ENCODE measurements around the gene RNF17. TPM values are rescaled to one million over a fixed set of nuclear protein-coding genes. Genes with fewer than 3 reads are reported as not detected.

The RNF17 gene
- total RNA-seq, 4 donors from 2014 or later: 0.23 TPM; not detected in 3

GRCh38 chr13:24742977-24743376 is 21.0 kb upstream of the RNF17 start:
- no peak for ATAC-seq
- Histone ChIP-seq H3K27ac (no peak overlapping the region), H3K36me3 (no peaks in the 10 kb centered on the region), H3K4me1 (peaks cover 0 to 6% of the 10 kb centered on the region in 2 donors), H3K27me3 (peaks cover 1 to 17% (median 16%) of the 10 kb centered on the region in 3 donors), H3K9me3 (no peaks in the 10 kb centered on the region), H3K4me3 (no peak overlapping the region)
- intact Hi-C loops (cut with DNase I; ENCODE audit: low total_unique reads): no loop called here
- in situ Hi-C loops (cut with MboI; ENCODE audit: low sequenced_read_pairs in 4 of 4): no loop called here
- TF ChIP-seq CTCF (IDR thresholded peaks at IDR 0.05 in 4 of 5, conservative IDR thresholded peaks at IDR 0.05 in 1 of 5) (no peak), POLR2A (IDR thresholded peaks at IDR 0.05) (no peak)
- DNase-seq: no peak

GRCh38 chr13:24744247-24744646 is 19.7 kb upstream of the RNF17 start:
- Histone ChIP-seq H3K36me3 (no peaks in the 10 kb centered on the region), H3K4me3 (no peak overlapping the region), H3K9me3 (no peaks in the 10 kb centered on the region), H3K27me3 (peaks cover 9 to 20% (median 18%) of the 10 kb centered on the region in 3 donors), H3K4me1 (peaks cover 0 to 7% of the 10 kb centered on the region in 2 donors), H3K27ac (no peak overlapping the region)
- intact Hi-C loops (cut with DNase I; ENCODE audit: low total_unique reads) (no loop called here), in situ Hi-C loops (cut with MboI; ENCODE audit: low sequenced_read_pairs in 4 of 4) (no loop called here)
- DNase-seq (no peak), ATAC-seq (no peak)
- TF ChIP-seq POLR2A (IDR thresholded peaks at IDR 0.05): no peak
- no peak for TF ChIP-seq CTCF (IDR thresholded peaks at IDR 0.05 in 4 of 5, conservative IDR thresholded peaks at IDR 0.05 in 1 of 5)

GRCh38 chr13:24745516-24745860 is 18.5 kb upstream of the RNF17 start:
- peaks cover 0 to 7% of the 10 kb centered on the region in 2 donors for H3K4me1 ChIP-seq
- no peaks in the 10 kb centered on the region for H3K36me3 ChIP-seq
- H3K9me3 ChIP-seq: no peaks in the 10 kb centered on the region
- no peak overlapping the region for H3K4me3 ChIP-seq
- DNase-seq (no peak), ATAC-seq (no peak)
- no peak overlapping the region for H3K27ac ChIP-seq
- in situ Hi-C loops (cut with MboI; ENCODE audit: low sequenced_read_pairs in 4 of 4): no loop called here
- intact Hi-C loops (cut with DNase I; ENCODE audit: low total_unique reads): no loop called here
- peaks cover 13 to 20% (median 18%) of the 10 kb centered on the region in 3 donors for H3K27me3 ChIP-seq
- TF ChIP-seq CTCF (IDR thresholded peaks at IDR 0.05 in 4 of 5, conservative IDR thresholded peaks at IDR 0.05 in 1 of 5) (no peak), POLR2A (IDR thresholded peaks at IDR 0.05) (no peak)

- no peak overlapping the region for H3K27ac ChIP-seq
- no peak for TF ChIP-seq CTCF (IDR thresholded peaks at IDR 0.05 in 4 of 5, conservative IDR thresholded peaks at IDR 0.05 in 1 of 5)
- TF ChIP-seq POLR2A (IDR thresholded peaks at IDR 0.05): no peak
- H3K27me3 ChIP-seq: peaks cover 13 to 20% (median 18%) of the 10 kb centered on the region in 3 donors
- peaks cover 0 to 7% of the 10 kb centered on the region in 2 donors for H3K4me1 ChIP-seq
- no peak overlapping the region for H3K4me3 ChIP-seq
- ATAC-seq: no peak
- H3K36me3 ChIP-seq: no peaks in the 10 kb centered on the region
- in situ Hi-C loops (cut with MboI; ENCODE audit: low sequenced_read_pairs in 4 of 4) (no loop called here), intact Hi-C loops (cut with DNase I; ENCODE audit: low total_unique reads) (no loop called here)
- H3K9me3 ChIP-seq: no peaks in the 10 kb centered on the region
- no peak for DNase-seq
Measured at GRCh38 chr13:24745861-24746617, 17.9 kb upstream of the RNF17 start.

All from gastrocnemius medialis (tissue), 4 donors.